Measurements from ENCODE around the gene PALLD.

The PALLD gene

GRCh38 chr4:168865854-168866253 is 369.0 kb downstream of the PALLD start:
- no peak for DNase-seq (ENCODE audit: low read depth in 1 of 2, low spot score in 1 of 2)

GRCh38 chr4:168866635-168867034 is 369.8 kb downstream of the PALLD start:
- DNase-seq (ENCODE audit: low read depth in 1 of 2, low spot score in 1 of 2): no peak

- DNase-seq (ENCODE audit: low read depth in 1 of 2, low spot score in 1 of 2): no peak
Measured at GRCh38 chr4:168867128-168867527, 370.3 kb downstream of the PALLD start.

GRCh38 chr4:168868044-168868781 is 371.4 kb downstream of the PALLD start:
- DNase-seq (ENCODE audit: low read depth in 1 of 2, low spot score in 1 of 2): no peak

GRCh38 chr4:168868802-168869201 is 371.9 kb downstream of the PALLD start:
- no peak for DNase-seq (ENCODE audit: low read depth in 1 of 2, low spot score in 1 of 2)

GRCh38 chr4:168870004-168870403 is 373.2 kb downstream of the PALLD start:
- no peak for DNase-seq (ENCODE audit: low read depth in 1 of 2, low spot score in 1 of 2)

GRCh38 chr4:168871632-168872031 is 374.8 kb downstream of the PALLD start:
- DNase-seq (ENCODE audit: low read depth in 1 of 2, low spot score in 1 of 2): no peak

GRCh38 chr4:168874083-168874482 is 377.2 kb downstream of the PALLD start:
- no peak for DNase-seq (ENCODE audit: low read depth in 1 of 2, low spot score in 1 of 2)

- DNase-seq (ENCODE audit: low read depth in 1 of 2, low spot score in 1 of 2): no peak
Measured at GRCh38 chr4:168876106-168876505, 379.3 kb downstream of the PALLD start.

GRCh38 chr4:168877511-168878491 is 380.9 kb downstream of the PALLD start:
- no peak for DNase-seq (ENCODE audit: low read depth in 1 of 2, low spot score in 1 of 2)

- no peak for DNase-seq (ENCODE audit: low read depth in 1 of 2, low spot score in 1 of 2)
Measured at GRCh38 chr4:168878623-168879022, 381.8 kb downstream of the PALLD start.

GRCh38 chr4:168879188-168879587 is 382.3 kb downstream of the PALLD start:
- DNase-seq (ENCODE audit: low read depth in 1 of 2, low spot score in 1 of 2): no peak

- DNase-seq (ENCODE audit: low read depth in 1 of 2, low spot score in 1 of 2): no peak
Measured at GRCh38 chr4:168880072-168880675, 383.3 kb downstream of the PALLD start.

- no peak for DNase-seq (ENCODE audit: low read depth in 1 of 2, low spot score in 1 of 2)
Measured at GRCh38 chr4:168880811-168881595, 384.2 kb downstream of the PALLD start.

- no peak for DNase-seq (ENCODE audit: low read depth in 1 of 2, low spot score in 1 of 2)
Measured at GRCh38 chr4:168881781-168882420, 385.0 kb downstream of the PALLD start.

- no peak for DNase-seq (ENCODE audit: low read depth in 1 of 2, low spot score in 1 of 2)
Measured at GRCh38 chr4:168882650-168883233, 385.9 kb downstream of the PALLD start.

- no peak for DNase-seq (ENCODE audit: low read depth in 1 of 2, low spot score in 1 of 2)
Measured at GRCh38 chr4:168883513-168883912, 386.7 kb downstream of the PALLD start.

GRCh38 chr4:168884251-168885124 is 387.6 kb downstream of the PALLD start:
- DNase-seq (ENCODE audit: low read depth in 1 of 2, low spot score in 1 of 2): no peak

- DNase-seq (ENCODE audit: low read depth in 1 of 2, low spot score in 1 of 2): no peak
Measured at GRCh38 chr4:168885400-168885799, 388.5 kb downstream of the PALLD start.

All from activated CD4-positive, alpha-beta T cell treated with anti-CD3 and anti-CD28 coated beads, Interleukin-2, amount 50 U/mL, for 24 hours (primary cell).